ENCODE data around the gene ERCC5. TPM values are rescaled to one million over a fixed set of nuclear protein-coding genes. Genes with fewer than 3 reads are reported as not detected.
A peak's percentile ranks its signal among the peaks of the same experiment; 100 is the strongest.

Gene ERCC5
- total RNA-seq, 4 donors from 2014 or later, result 91.8 to 231 (median 113) TPM

DNA sequence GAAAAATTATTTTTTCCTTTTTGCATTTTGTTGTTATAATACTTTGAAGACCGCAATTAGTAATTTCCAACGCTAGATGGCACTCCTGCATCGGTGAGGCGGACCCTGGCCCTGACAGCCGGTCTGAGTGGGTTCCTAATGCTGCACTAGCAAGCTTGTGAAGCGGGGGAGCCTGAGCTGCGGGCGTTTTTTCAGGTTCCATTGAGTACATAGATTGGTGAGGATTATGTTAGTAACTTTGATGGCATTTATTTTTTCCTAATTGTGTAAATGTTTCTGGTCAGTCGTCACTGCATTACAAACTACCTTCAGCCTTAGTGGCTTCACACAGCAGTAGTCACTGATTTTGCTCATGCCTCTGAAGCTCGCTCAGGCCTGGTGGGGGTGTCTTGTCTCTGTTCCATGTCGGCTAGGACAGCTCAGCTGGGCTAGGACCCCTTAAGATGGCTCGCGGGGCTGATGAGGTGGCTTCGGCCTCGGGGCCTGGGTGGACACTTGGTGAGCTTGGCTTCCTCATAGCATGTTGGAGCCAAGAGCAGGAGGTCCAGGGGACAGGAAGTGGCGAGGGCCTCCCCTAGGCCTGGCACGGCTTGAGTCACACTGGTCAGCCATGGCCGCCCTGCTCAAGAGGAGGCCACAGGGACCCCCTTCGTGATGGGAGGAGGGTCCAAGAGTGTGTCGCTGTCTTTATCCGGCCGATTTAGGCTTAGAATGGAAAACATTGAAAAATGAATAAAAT, 25.0 kb downstream of the ERCC5 start:
- H3K36me3 ChIP-seq, result peaks cover 0 to 75% (median 0%) of the 10 kb centered on the region in 3 donors
- H3K4me3 ChIP-seq, result no peak overlapping the region
- no peaks in the 10 kb centered on the region for H3K9me3 ChIP-seq
- peak in 2 of 3 donors; percentile 55 to 80 for DNase-seq
- no peak overlapping the region for H3K27ac ChIP-seq
- no peaks in the 10 kb centered on the region for H3K27me3 ChIP-seq
- H3K4me1 ChIP-seq, result peaks cover 0 to 10% (median 0%) of the 10 kb centered on the region in 4 donors
- TF ChIP-seq, protein P1, sequence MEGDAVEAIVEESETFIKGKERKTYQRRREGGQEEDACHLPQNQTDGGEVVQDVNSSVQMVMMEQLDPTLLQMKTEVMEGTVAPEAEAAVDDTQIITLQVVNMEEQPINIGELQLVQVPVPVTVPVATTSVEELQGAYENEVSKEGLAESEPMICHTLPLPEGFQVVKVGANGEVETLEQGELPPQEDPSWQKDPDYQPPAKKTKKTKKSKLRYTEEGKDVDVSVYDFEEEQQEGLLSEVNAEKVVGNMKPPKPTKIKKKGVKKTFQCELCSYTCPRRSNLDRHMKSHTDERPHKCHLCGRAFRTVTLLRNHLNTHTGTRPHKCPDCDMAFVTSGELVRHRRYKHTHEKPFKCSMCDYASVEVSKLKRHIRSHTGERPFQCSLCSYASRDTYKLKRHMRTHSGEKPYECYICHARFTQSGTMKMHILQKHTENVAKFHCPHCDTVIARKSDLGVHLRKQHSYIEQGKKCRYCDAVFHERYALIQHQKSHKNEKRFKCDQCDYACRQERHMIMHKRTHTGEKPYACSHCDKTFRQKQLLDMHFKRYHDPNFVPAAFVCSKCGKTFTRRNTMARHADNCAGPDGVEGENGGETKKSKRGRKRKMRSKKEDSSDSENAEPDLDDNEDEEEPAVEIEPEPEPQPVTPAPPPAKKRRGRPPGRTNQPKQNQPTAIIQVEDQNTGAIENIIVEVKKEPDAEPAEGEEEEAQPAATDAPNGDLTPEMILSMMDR (IDR thresholded peaks at IDR 0.05), result peak; percentile 26 to 75 (median 72)
- TF ChIP-seq POLR2A (IDR thresholded peaks at IDR 0.05), result no peak

DNA sequence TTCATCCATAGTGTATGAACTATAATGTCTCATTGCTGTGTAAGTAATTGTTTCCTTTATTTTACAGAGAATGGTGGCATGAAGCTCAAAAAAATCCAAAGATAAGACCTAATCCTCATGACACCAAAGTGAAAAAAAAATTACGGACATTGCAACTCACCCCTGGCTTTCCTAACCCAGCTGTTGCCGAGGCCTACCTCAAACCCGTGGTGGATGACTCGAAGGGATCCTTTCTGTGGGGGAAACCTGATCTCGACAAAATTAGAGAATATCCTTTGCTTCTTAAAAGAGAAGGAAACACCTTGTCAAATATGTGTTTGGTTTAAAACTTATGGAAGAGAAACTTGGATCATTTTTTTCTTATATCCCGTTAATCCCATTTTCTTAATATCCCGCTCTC, 26.3 kb downstream of the ERCC5 start:
- no peak overlapping the region for H3K4me3 ChIP-seq
- no peaks in the 10 kb centered on the region for H3K27me3 ChIP-seq
- no peak overlapping the region for H3K27ac ChIP-seq
- TF ChIP-seq, protein P1 (IDR thresholded peaks at IDR 0.05), result no peak
- TF ChIP-seq POLR2A (IDR thresholded peaks at IDR 0.05), result no peak
- H3K4me1 ChIP-seq, result peaks cover 0 to 10% (median 0%) of the 10 kb centered on the region in 4 donors
- DNase-seq, result no peak
- peaks cover 0 to 75% (median 0%) of the 10 kb centered on the region in 3 donors for H3K36me3 ChIP-seq
- H3K9me3 ChIP-seq, result no peaks in the 10 kb centered on the region

DNA sequence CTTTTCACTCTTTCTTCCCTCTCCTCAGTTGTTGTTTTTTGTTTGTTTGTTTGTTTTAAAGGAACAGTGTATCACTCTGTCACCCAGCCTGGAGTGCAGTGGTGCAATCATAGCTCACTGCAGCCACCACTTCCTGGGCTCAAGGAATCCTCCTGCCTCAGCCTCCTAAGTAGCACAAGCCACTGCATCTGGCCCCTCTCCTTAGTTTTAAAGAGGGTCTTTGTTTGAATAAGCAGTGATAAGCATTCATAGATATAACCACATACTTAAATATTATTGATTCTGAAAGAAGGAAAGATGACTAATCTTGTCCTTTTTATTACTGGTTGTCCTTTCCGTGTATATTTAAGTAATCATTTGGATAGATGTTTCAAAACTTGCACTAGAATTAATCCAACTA, 26.7 kb downstream of the ERCC5 start:
- peaks cover 0 to 75% (median 0%) of the 10 kb centered on the region in 3 donors for H3K36me3 ChIP-seq
- H3K4me3 ChIP-seq, result no peak overlapping the region
- no peak for DNase-seq
- no peak overlapping the region for H3K27ac ChIP-seq
- no peak for TF ChIP-seq POLR2A (IDR thresholded peaks at IDR 0.05)
- TF ChIP-seq, protein P1 (IDR thresholded peaks at IDR 0.05), result no peak
- no peaks in the 10 kb centered on the region for H3K27me3 ChIP-seq
- H3K4me1 ChIP-seq, result peaks cover 0 to 10% (median 0%) of the 10 kb centered on the region in 4 donors
- no peaks in the 10 kb centered on the region for H3K9me3 ChIP-seq

DNA sequence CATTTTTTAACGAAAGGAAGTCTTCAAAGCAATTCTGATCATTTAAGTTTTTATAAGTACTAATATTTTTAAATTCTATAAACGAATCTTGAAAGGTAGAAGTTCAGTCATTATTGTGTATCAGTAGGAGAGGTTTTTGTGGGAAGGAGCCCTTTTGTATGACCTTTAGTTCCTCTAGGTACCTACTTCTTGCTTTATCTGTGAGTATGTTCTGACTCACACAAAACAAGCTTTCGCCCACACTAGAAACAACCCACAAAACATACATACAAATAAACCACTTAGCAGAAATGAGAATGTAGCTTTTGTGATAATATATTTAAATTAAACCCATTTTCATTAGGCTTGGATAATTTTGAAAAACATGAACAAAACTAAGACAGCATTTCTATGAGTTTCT, 27.8 kb downstream of the ERCC5 start:
- no peaks in the 10 kb centered on the region for H3K9me3 ChIP-seq
- no peaks in the 10 kb centered on the region for H3K27me3 ChIP-seq
- DNase-seq, result no peak
- H3K27ac ChIP-seq, result no peak overlapping the region
- peaks cover 0 to 65% (median 0%) of the 10 kb centered on the region in 3 donors for H3K36me3 ChIP-seq
- TF ChIP-seq, protein P1 (IDR thresholded peaks at IDR 0.05), result no peak
- no peak for TF ChIP-seq POLR2A (IDR thresholded peaks at IDR 0.05)
- H3K4me1 ChIP-seq, result peaks cover 0 to 10% (median 0%) of the 10 kb centered on the region in 4 donors
- H3K4me3 ChIP-seq, result no peak overlapping the region

DNA sequence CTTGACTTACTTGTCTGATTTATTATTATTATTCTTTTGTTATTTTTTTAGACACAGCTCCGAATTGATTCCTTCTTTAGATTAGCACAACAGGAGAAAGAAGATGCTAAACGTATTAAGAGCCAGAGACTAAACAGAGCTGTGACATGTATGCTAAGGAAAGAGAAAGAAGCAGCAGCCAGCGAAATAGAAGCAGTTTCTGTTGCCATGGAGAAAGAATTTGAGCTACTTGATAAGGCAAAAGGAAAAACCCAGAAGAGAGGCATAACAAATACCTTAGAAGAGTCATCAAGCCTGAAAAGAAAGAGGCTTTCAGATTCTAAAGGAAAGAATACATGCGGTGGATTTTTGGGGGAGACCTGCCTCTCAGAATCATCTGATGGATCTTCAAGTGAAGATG, 29.4 kb downstream of the ERCC5 start:
- Histone ChIP-seq H3K9me3 (no peaks in the 10 kb centered on the region), H3K4me3 (no peak overlapping the region), H3K27me3 (no peaks in the 10 kb centered on the region), H3K27ac (no peak overlapping the region), H3K36me3 (peaks cover 0 to 60% (median 0%) of the 10 kb centered on the region in 3 donors), H3K4me1 (peaks cover 0 to 10% (median 0%) of the 10 kb centered on the region in 4 donors)
- no peak for DNase-seq
- TF ChIP-seq POLR2A (IDR thresholded peaks at IDR 0.05), result no peak
- TF ChIP-seq, protein P1 (IDR thresholded peaks at IDR 0.05), result no peak
